Gastrocnemius medialis (tissue), 4 donors: ENCODE results near the gene CIDEB.

Source experiments
- CTCF ChIP-seq, 5 experiments: fragments of 450-650 bp in 3 of 5; fragments of 200-600 bp in 2 of 5; sonication (generic) in 2 of 5; IDR thresholded peaks in 4 of 5; conservative IDR thresholded peaks in 1 of 5; 1 replicate in 4 of 5; 2 replicates in 1 of 5; pipeline ENCODE4 v1.5.1; 2016 to 2019; ENCODE audit warnings: antibody characterized with exemption in 5 of 5, mild to moderate bottlenecking in 3 of 5, moderate library complexity in 3 of 5
- POLR2A ChIP-seq, 2 donors: fragments of 450-650 bp; IDR thresholded peaks; one replicate each; pipeline ENCODE4 v1.6.1; 2017; ENCODE audit warnings: antibody characterized with exemption in 2 of 2, mild to moderate bottlenecking in 2 of 2, moderate library complexity in 2 of 2

- no peak for TF ChIP-seq CTCF (IDR thresholded peaks at IDR 0.05 in 4 of 5, conservative IDR thresholded peaks at IDR 0.05 in 1 of 5)
- TF ChIP-seq POLR2A (IDR thresholded peaks at IDR 0.05): no peak
Measured at GRCh38 chr14:24286996-24287395, 20.8 kb downstream of the CIDEB start.
